ENCODE results near the gene YJEFN3. TPM values are rescaled to one million over a fixed set of nuclear protein-coding genes. Genes with fewer than 3 reads are reported as not detected.

The YJEFN3 gene
- total RNA-seq, 1 experiment from 2014 or later: 18.5 TPM

DNA sequence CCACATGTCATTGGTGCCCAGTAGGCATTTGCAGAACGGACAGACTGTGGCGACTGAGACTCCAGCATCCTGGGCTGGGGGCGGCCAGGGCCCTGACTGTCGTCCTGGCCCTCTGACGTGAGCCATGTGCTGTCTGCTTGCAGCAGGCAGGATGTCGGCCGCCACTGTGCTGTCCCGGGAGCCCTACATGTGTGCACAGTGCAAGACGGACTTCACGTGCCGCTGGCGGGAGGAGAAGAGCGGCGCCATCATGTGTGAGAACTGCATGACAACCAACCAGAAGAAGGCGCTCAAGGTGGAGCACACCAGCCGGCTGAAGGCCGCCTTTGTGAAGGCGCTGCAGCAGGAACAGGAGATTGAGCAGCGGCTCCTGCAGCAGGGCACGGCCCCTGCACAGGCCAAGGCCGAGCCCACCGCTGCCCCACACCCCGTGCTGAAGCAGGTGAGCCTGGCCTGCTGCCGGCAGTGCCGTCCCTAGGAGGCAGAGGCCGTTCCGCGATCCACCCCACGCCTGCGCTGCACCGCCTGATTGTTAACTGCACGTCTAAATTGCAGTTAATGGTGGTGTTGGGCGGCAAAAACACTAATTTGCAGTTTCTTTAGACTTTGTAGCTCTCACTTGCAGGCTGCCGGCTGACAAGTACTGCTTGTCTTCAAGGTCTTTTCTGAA lies 27.6 kb upstream of the YJEFN3 start:
- BruUV-seq (replicated peaks): no TSS peak
- Histone ChIP-seq H3K36me3 (ENCODE audit: low read depth) (peaks cover 19% of the 10 kb centered on the region; the same call in 1 of the 2 replicates), H3K27me3 (ENCODE audit: insufficient read depth, low read depth) (no peaks in the 10 kb centered on the region), H4K20me1 (ENCODE audit: insufficient read depth) (peaks cover 9% of the 10 kb centered on the region), H3F3A (ENCODE audit: insufficient read depth, low read depth) (peaks cover 19% of the 10 kb centered on the region; the same call in 1 of the 2 replicates), H3K4me2 (no peak overlapping the region), H3K4me1 (replicated peaks; ENCODE audit: insufficient read depth) (no peaks in the 10 kb centered on the region), H3K9me3 (ENCODE audit: insufficient read depth, low read depth) (no peaks in the 10 kb centered on the region), H3K4me3 (no peak overlapping the region), H3K79me2 (ENCODE audit: low read depth) (no peaks in the 10 kb centered on the region), H3K27ac (no peak overlapping the region), H3K9me2 (ENCODE audit: insufficient read depth) (no peaks in the 10 kb centered on the region), H2AFZ (no peak overlapping the region)
- intact Hi-C loops (cut with micrococcal nuclease; ENCODE audit: unreplicated experiment): no loop called here
- CTCF ChIA-PET: no interaction called here
- DNase-seq: no peak
- POLR2A ChIA-PET (ENCODE audit: unreplicated experiment): no interaction called here
- TF ChIP-seq, protein P1, sequence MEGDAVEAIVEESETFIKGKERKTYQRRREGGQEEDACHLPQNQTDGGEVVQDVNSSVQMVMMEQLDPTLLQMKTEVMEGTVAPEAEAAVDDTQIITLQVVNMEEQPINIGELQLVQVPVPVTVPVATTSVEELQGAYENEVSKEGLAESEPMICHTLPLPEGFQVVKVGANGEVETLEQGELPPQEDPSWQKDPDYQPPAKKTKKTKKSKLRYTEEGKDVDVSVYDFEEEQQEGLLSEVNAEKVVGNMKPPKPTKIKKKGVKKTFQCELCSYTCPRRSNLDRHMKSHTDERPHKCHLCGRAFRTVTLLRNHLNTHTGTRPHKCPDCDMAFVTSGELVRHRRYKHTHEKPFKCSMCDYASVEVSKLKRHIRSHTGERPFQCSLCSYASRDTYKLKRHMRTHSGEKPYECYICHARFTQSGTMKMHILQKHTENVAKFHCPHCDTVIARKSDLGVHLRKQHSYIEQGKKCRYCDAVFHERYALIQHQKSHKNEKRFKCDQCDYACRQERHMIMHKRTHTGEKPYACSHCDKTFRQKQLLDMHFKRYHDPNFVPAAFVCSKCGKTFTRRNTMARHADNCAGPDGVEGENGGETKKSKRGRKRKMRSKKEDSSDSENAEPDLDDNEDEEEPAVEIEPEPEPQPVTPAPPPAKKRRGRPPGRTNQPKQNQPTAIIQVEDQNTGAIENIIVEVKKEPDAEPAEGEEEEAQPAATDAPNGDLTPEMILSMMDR (conservative IDR thresholded peaks at IDR 0.05): no peak
- TF ChIP-seq EZH2 (IDR thresholded peaks at IDR 0.05; ENCODE audit: low read depth): no peak

DNA sequence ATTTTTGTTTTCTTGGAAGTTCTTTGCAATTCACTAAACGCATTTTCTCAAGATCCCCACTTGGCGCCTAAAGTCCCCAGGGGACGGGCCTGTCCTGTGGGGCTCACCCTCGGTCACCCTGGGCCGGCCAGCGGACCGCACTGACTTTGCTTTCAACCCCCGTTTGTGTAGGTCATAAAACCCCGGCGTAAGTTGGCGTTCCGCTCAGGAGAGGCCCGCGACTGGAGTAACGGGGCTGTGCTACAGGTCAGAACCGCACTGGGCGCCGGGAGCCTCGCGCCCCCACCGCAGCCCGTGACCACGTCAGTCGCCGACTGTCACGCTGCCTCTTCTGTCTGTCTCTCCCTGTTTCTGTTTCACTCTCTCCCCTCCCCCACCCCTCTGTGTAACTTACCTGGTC lies 26.9 kb upstream of the YJEFN3 start:
- Histone ChIP-seq H3K4me1 (replicated peaks; ENCODE audit: insufficient read depth) (no peaks in the 10 kb centered on the region), H3F3A (ENCODE audit: insufficient read depth, low read depth) (peaks cover 26% of the 10 kb centered on the region; the same call in 1 of the 2 replicates), H3K27ac (no peak overlapping the region), H4K20me1 (ENCODE audit: insufficient read depth) (peaks cover 8% of the 10 kb centered on the region), H3K9me3 (ENCODE audit: insufficient read depth, low read depth) (no peaks in the 10 kb centered on the region), H3K9me2 (ENCODE audit: insufficient read depth) (no peaks in the 10 kb centered on the region), H3K4me3 (no peak overlapping the region), H3K79me2 (ENCODE audit: low read depth) (no peaks in the 10 kb centered on the region), H3K4me2 (no peak overlapping the region), H3K27me3 (ENCODE audit: insufficient read depth, low read depth) (no peaks in the 10 kb centered on the region), H2AFZ (no peak overlapping the region), H3K36me3 (ENCODE audit: low read depth) (peaks cover 19% of the 10 kb centered on the region; the same call in 1 of the 2 replicates)
- TF ChIP-seq, protein P1 (conservative IDR thresholded peaks at IDR 0.05): no peak
- TF ChIP-seq EZH2 (IDR thresholded peaks at IDR 0.05; ENCODE audit: low read depth): no peak
- CTCF ChIA-PET: no interaction called here
- DNase-seq: no peak
- intact Hi-C loops (cut with micrococcal nuclease; ENCODE audit: unreplicated experiment): no loop called here
- no TSS peak for BruUV-seq (replicated peaks)
- POLR2A ChIA-PET (ENCODE audit: unreplicated experiment): no interaction called here

DNA sequence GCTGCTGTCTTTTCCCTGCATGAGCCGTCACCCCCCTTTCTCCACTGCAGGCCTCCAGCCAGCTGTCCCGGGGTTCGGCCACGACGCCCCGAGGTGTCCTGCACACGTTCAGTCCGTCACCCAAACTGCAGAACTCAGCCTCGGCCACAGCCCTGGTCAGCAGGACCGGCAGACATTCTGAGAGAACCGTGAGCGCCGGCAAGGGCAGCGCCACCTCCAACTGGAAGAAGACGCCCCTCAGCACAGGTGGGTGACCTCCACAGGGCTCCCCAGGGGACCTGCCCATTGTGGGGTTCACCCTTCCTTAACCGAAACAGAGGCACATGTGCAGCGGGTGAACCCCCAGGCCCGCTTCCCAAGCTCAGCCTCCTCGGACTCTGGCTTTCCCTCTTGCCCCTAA lies 26.4 kb upstream of the YJEFN3 start:
- Histone ChIP-seq H3K4me2 (no peak overlapping the region), H3K4me3 (no peak overlapping the region), H3K9me2 (ENCODE audit: insufficient read depth) (no peaks in the 10 kb centered on the region), H3K27me3 (ENCODE audit: insufficient read depth, low read depth) (no peaks in the 10 kb centered on the region), H3F3A (ENCODE audit: insufficient read depth, low read depth) (peaks cover 26% of the 10 kb centered on the region; the same call in 1 of the 2 replicates), H3K27ac (no peak overlapping the region), H3K36me3 (ENCODE audit: low read depth) (0 out of 2 replicates have a peak, but pooled peaks cover 19% of the 10 kb centered on the region), H3K79me2 (ENCODE audit: low read depth) (no peaks in the 10 kb centered on the region), H3K9me3 (ENCODE audit: insufficient read depth, low read depth) (no peaks in the 10 kb centered on the region), H2AFZ (no peak overlapping the region), H4K20me1 (ENCODE audit: insufficient read depth) (peaks cover 8% of the 10 kb centered on the region; the same call in 1 of the 2 replicates), H3K4me1 (replicated peaks; ENCODE audit: insufficient read depth) (no peaks in the 10 kb centered on the region)
- ChIA-PET CTCF (no interaction called here), POLR2A (ENCODE audit: unreplicated experiment) (no interaction called here)
- no peak for DNase-seq
- intact Hi-C loops (cut with micrococcal nuclease; ENCODE audit: unreplicated experiment): no loop called here
- TF ChIP-seq, protein P1 (conservative IDR thresholded peaks at IDR 0.05): no peak
- TF ChIP-seq EZH2 (IDR thresholded peaks at IDR 0.05; ENCODE audit: low read depth): no peak
- BruUV-seq (replicated peaks): no TSS peak

Measured in PC-9 (cell line).